DMS 273 treated with DMSO at 0.1 percent for 48 hours (cell line): ENCODE measurements around the gene XRCC4.

Experiments
- DNase-seq: peaks from one replicate; lab custom pipeline; 2025; lab: John Stamatoyannopoulos, UW

The XRCC4 gene

DNA sequence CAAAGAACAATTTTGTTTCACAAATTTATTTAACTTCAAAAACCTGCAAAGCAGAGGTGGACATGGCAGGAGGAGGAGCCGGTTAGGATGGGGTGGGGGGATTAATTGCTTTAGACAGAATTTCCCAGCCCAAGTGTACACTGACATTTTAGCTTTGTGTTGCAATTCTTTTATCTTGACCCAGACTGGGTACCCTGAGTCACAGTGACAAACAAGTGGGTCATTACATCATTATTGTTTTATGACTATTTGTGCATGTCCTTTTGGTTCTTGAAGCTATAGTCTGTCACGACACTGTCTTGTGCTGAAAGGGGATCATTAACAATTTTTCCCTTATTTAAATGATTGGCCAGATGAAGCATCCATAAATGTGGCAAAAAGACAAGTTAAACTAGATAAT, 309.7 kb downstream of the XRCC4 start:
- DNase-seq = no peak

GRCh38 chr5:83388608-83389007, 311.3 kb downstream of the XRCC4 start:
- DNase-seq = no peak

DNA sequence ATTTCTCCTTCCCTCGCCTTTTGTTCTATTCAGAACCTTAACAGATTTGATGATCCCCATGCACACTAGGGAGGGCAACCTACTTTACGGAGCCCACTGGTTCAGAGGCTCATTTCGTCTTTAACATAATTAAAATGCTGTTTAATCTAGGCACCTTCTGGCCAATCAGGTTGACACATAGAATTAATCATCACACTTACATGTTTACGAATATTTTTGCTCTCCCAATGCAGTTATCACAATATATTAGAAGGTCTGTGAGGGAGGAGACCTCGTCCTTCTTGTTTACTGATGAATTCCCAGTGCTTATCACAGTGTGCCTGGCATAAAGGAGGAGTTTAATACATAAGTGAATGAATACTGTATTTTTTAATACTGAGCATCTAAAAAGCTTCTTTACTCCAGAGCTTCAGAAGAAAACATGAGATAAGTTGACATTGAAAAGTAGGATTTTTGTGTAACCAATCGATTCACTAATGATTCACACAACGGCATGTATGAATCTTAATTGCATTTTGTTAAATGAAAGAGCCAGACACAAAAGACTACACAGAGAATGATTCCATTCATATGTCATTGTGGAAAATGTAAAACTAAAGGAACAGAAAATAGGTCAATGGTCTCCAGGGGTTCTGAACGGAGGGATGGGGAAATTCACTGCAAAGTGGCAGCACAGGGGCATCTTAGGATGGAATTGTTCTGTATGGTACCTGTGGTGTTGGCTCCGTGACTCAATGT, 315.6 kb downstream of the XRCC4 start:
- no peak for DNase-seq

DNA sequence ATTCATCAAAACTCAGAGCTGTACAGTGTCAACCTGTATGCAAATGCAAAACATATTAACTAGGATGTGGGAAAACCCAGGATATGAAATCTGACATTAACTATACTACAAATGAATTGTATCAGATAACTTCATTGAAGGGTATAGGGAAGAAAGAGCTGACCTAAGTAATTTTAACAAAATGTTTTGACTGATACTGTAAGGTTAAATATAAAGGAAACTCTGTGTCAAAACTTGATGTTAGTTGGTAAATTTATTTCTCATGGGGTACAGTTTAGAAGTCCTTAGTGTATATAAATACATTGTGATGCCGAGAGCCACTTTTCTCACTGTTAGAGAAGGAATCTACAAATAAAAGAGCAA, 316.1 kb downstream of the XRCC4 start:
- no peak for DNase-seq

DNA sequence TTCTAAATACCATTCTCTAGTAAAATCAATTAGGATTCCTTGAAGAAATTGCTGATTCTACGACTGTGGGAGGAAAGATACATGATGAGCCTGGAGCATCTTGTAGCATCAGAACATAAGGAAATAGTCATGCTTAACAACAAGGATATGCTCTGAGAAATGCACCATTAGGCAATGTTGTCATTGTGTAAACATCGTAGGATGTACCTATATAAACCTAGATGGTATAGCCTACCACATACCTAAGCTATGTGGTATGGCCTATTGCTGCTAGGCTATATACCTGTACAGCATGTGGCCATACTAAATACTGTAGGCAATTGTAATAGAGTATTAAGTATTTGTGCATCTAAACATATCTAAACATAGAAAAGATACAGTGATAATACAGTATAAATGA, 316.8 kb downstream of the XRCC4 start:
- no peak for DNase-seq

DNA sequence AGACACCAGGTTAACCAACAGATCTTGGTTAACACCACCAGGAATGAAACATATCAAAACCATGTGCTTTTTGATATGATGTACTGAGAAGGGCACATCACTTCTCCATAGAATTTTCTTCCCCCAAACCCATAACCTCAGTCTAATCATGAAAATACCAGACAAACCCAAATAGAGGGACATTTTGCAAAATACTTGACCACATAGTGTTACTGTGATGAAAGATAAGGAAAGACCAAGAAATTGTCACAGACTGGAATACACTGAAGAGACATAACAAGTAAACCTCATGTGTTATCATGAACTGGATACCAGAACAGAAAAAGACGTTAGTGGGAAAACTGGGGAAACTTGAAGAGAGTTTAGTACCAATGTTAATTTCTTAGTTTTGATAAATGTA, 319.3 kb downstream of the XRCC4 start:
- no peak for DNase-seq

GRCh38 chr5:83397658-83398057, 320.3 kb downstream of the XRCC4 start:
- DNase-seq = no peak

- DNase-seq = no peak
These were observed 322.9 kb downstream of the XRCC4 start for GRCh38 chr5:83400241-83400640.

DNA sequence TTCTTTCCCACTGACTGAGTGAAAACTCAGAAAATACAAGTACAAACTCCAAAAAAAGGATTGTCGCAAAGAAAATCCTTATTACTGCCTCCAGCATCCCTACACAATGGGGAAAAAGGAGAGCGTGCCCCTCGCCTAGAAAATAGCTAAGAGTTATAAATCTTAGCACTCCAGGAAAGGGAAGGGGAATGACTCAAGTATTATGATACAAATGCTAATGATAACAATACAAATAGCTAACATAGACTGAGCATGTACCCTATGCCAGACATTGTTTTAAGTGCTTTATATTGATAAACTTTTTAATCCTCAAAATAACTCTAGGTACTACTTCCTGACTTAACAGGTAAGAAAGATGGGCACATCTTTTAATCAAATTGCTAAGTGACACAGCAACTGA, 323.4 kb downstream of the XRCC4 start:
- no peak for DNase-seq

DNA sequence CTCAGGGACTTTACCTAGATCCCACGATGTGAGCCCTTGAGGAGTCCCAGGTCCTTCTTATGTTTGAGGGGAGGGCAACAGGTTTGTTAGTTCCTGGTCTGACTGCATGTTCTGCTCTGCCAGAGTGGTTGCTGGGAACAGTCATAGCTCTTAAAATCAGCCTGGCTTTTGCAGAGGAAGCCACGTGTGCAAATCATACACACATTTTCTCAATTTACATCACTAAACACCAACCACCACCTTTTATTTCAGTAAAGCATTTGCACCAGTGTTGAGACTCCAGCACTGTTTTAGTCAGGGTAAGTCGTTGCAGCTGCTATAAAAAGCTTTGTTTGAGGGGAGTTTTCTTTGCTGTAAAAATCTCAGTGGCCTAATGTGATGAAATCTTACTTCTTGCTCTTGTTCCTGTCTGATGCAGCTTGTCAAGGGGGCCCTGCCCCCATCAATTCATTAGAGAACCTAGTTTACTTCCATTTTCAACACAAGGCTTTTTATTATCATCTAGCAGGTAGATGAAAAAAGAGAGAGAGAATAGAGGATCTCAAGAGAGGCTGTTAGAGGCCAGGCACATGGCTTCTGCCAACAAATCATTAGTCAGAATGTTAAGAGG, 323.9 kb downstream of the XRCC4 start:
- no peak for DNase-seq

GRCh38 chr5:83401775-83402174, 324.4 kb downstream of the XRCC4 start:
- no peak for DNase-seq
